Endothelial cell of umbilical vein (primary cell): ENCODE results near the gene APEH. TPM values are rescaled to one million over a fixed set of nuclear protein-coding genes. Genes with fewer than 3 reads are reported as not detected.

Experiments used
- BruUV-seq: library from RNA; stranded (reverse); fragments of 400-500 nt; replicated peaks from 2 replicates; lab custom pipeline; 2021; lab: Mats Ljungman, UMichigan
- CTCF ChIA-PET: fragments of 300-600, 350-600 bp; sonication (Branson Sonifier 250); formaldehyde crosslinking; loops from one replicate; lab custom pipeline; 2021; ENCODE audit warnings: antibody characterized with exemption, inconsistent platforms; lab: Charles Lee
- POLR2A ChIA-PET: fragments of 300-600, 350-600 bp; sonication (Branson Sonifier 250); formaldehyde crosslinking; loops from one replicate; lab custom pipeline; 2021; ENCODE audit warnings: antibody characterized with exemption, inconsistent platforms; lab: Charles Lee
- DNase-seq: peaks from one replicate; pipeline ENCODE4 v3.0.0-alpha.2; 2011; ENCODE audit warnings: low read depth, low spot score
- FAIRE-seq: peaks from 2 replicates; lab custom pipeline; 2011; peaks lifted over from hg19 to GRCh38; lab: Jason Lieb, UNC
- H2AFZ ChIP-seq: 2 replicates; pipeline ENCODE4 v1.6.0; 2012; ENCODE audit warnings: low read depth, low read length, control low read depth, inconsistent platforms
- H3K27ac ChIP-seq: 2 replicates; pipeline ENCODE4 v1.5.1; 2011; ENCODE audit warnings: low read depth, mild to moderate bottlenecking, control low read depth, low read length, moderate library complexity; ENCODE audit not compliant: insufficient read depth
- H3K27me3 ChIP-seq, 2 experiments: 2 replicates each; pipeline versions ENCODE4 v1.6.0 to v1.6.1; 2011; ENCODE audit warnings: low read length in 2 of 2, mixed read lengths in 1 of 2; ENCODE audit not compliant: control insufficient read depth in 2 of 2, insufficient read depth in 2 of 2
- H3K36me3 ChIP-seq, 2 experiments: 2 replicates in 1 of 2; 3 replicates in 1 of 2; pipeline ENCODE4 v1.5.1; 2011; ENCODE audit warnings: low read length in 2 of 2, mild to moderate bottlenecking in 1 of 2, moderate library complexity in 1 of 2; ENCODE audit not compliant: control insufficient read depth in 2 of 2, insufficient read depth in 2 of 2; ENCODE audit errors: extremely low read depth in 1 of 2
- H3K4me1 ChIP-seq: 3 replicates; pipeline ENCODE4 v1.5.1; 2011; ENCODE audit warnings: mild to moderate bottlenecking, low read length; ENCODE audit not compliant: control insufficient read depth, insufficient read depth; ENCODE audit errors: extremely low read depth
- H3K4me2 ChIP-seq: 2 replicates; pipeline ENCODE4 v1.6.1; 2011; ENCODE audit warnings: low read length, control low read depth, mixed read lengths; ENCODE audit not compliant: insufficient read depth
- H3K4me3 ChIP-seq, 3 experiments: fragments of 200-600 bp in 1 of 3; sonication (generic), shearing (Covaris generic) in 1 of 3; replicated peaks in 1 of 3; 2 replicates each; pipeline ENCODE4 v1.5.1; 2011 to 2016; ENCODE audit warnings: control low read depth in 3 of 3, low read length in 3 of 3, mild to moderate bottlenecking in 2 of 3, inconsistent platforms in 1 of 3, low read depth in 1 of 3, moderate library complexity in 1 of 3; ENCODE audit not compliant: insufficient read depth in 1 of 3
- H3K79me2 ChIP-seq: 2 replicates; pipeline ENCODE4 v1.6.0; 2012; ENCODE audit warnings: low read length, inconsistent platforms; ENCODE audit not compliant: control insufficient read depth, insufficient read depth
- H3K9ac ChIP-seq: replicated peaks from 2 replicates; pipeline ENCODE3; 2011; ENCODE audit warnings: low read length, control low read depth; ENCODE audit not compliant: insufficient read depth; ENCODE audit errors: extremely low read depth
- H3K9me1 ChIP-seq: replicated peaks from 3 replicates; pipeline ENCODE4 v1.6.0; 2011; ENCODE audit warnings: mild to moderate bottlenecking, low read length; ENCODE audit not compliant: control insufficient read depth, insufficient read depth; ENCODE audit errors: extremely low read depth
- H3K9me3 ChIP-seq: replicated peaks from 2 replicates; pipeline ENCODE4 v1.5.1; 2012; ENCODE audit warnings: low read length, inconsistent platforms; ENCODE audit not compliant: control insufficient read depth, insufficient read depth
- H4K20me1 ChIP-seq: replicated peaks from 2 replicates; pipeline ENCODE3; 2011; ENCODE audit warnings: mild to moderate bottlenecking, low read length; ENCODE audit not compliant: control insufficient read depth, insufficient read depth; ENCODE audit errors: extremely low read depth
- EZH2 ChIP-seq: IDR thresholded peaks from 2 replicates; pipeline ENCODE4 v1.6.1; 2012; ENCODE audit warnings: borderline replicate concordance, low read depth, mild to moderate bottlenecking, moderate library complexity, low read length, inconsistent platforms; ENCODE audit not compliant: severe bottlenecking
- FOS ChIP-seq: IDR thresholded peaks from 2 replicates; pipeline ENCODE4 v1.6.1; 2011; ENCODE audit warnings: mild to moderate bottlenecking, low read length, moderate library complexity, borderline replicate concordance; ENCODE audit not compliant: insufficient read depth
- GATA2 ChIP-seq: IDR thresholded peaks from 2 replicates; pipeline ENCODE4 v1.7.0; 2011; ENCODE audit warnings: low read depth, mild to moderate bottlenecking, moderate library complexity, mixed read lengths, low read length; ENCODE audit not compliant: insufficient read length, insufficient read depth
- JUN ChIP-seq: IDR thresholded peaks from 2 replicates; pipeline ENCODE4 v1.6.1; 2011; ENCODE audit warnings: borderline replicate concordance, low read depth; ENCODE audit not compliant: insufficient read length, insufficient read depth
- MYC ChIP-seq: IDR thresholded peaks from one replicate; pipeline ENCODE4 v1.6.1; 2011; ENCODE audit warnings: mild to moderate bottlenecking, low read depth, low read length
- POLR2A ChIP-seq: IDR thresholded peaks from 2 replicates; pipeline ENCODE4 v1.6.1; 2012; ENCODE audit warnings: low read depth, mild to moderate bottlenecking, control low read depth, low read length
- POLR2AphosphoS5 ChIP-seq: IDR thresholded peaks from 2 replicates; pipeline ENCODE4 v1.6.1; 2012; ENCODE audit warnings: low read depth, mild to moderate bottlenecking, control low read depth, low read length, moderate library complexity; ENCODE audit not compliant: insufficient read depth
- dilution Hi-C: fragments of 300-500 bp; cut with MboI; formaldehyde crosslinking; loops from one replicate; pipeline ENCODE4 v1.15.0; 2019; ENCODE audit warnings: low sequenced_read_pairs; ENCODE audit not compliant: extremely low pct_ligation_motif_present
- intact Hi-C: fragments of 100-400 bp; cut with micrococcal nuclease; formaldehyde crosslinking; loops from one replicate; pipeline ENCODE4 v1.10.0; 2022
- polyA plus RNA-seq, 4 experiments: library from polyadenylated mRNA; depleted of rRNA in 3 of 4; stranded (reverse) in 3 of 4; unstranded in 1 of 4; fragments of >200 nt; gene quantifications; 2 replicates each; pipeline versions ENCODE4 v1.2.1 to v1.2.3, GENCODE V29; 2011 to 2012; ENCODE audit warnings: missing spikeins in 1 of 4
- total RNA-seq: library from RNA; stranded (reverse); gene quantifications from 2 replicates; pipeline ENCODE4 v1.2.3, GENCODE V29; 2021
- TF ChIP-seq, protein P1 (sequence below), 2 donors: IDR thresholded peaks; 1 replicate in 1 of 2; 2 replicates in 1 of 2; pipeline ENCODE4 v1.5.1; 2011; ENCODE audit warnings: low read length in 2 of 2, mild to moderate bottlenecking in 2 of 2, moderate library complexity in 2 of 2, control low read depth in 1 of 2, inconsistent platforms in 1 of 2, low read depth in 1 of 2; ENCODE audit not compliant: insufficient read depth in 1 of 2; ENCODE audit errors: extremely low read depth in 1 of 2
- TF ChIP-seq, protein P2 (sequence below): IDR thresholded peaks from 2 replicates; pipeline ENCODE4 v1.6.1; 2011; ENCODE audit not compliant: insufficient read depth, insufficient read length

APEH gene
- total and polyA plus RNA-seq, 2 donors (not counting 3 experiments of a cell fraction or from before 2014, with no cell fraction given) = 68.2 to 74.3 TPM

DNA sequence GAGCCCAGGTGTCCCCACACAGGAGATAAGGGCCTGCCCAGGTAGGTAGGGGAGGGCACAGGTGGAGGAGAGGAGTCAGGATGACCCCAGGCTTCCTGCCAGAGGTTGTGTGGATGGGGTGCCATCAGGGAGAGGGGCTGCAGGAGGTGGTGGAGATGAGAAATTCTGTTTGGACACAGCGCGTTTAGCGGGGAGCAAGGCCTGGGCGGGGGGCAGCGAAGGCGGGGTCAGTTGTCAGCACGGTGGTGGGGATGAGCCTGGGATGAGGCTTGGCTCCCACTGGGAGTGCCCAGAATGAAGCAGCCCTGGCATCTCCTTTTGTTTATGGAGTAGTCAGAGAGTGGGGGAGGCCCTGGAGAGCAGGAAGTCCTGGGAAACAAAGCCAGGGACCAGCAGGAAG lies 29.8 kb downstream of the APEH start:
- peaks cover 5% of the 10 kb centered on the region for H3K4me1 ChIP-seq
- TF ChIP-seq, protein P1, sequence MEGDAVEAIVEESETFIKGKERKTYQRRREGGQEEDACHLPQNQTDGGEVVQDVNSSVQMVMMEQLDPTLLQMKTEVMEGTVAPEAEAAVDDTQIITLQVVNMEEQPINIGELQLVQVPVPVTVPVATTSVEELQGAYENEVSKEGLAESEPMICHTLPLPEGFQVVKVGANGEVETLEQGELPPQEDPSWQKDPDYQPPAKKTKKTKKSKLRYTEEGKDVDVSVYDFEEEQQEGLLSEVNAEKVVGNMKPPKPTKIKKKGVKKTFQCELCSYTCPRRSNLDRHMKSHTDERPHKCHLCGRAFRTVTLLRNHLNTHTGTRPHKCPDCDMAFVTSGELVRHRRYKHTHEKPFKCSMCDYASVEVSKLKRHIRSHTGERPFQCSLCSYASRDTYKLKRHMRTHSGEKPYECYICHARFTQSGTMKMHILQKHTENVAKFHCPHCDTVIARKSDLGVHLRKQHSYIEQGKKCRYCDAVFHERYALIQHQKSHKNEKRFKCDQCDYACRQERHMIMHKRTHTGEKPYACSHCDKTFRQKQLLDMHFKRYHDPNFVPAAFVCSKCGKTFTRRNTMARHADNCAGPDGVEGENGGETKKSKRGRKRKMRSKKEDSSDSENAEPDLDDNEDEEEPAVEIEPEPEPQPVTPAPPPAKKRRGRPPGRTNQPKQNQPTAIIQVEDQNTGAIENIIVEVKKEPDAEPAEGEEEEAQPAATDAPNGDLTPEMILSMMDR (IDR thresholded peaks at IDR 0.05; ENCODE audit: extremely low read depth in 1 of 2, insufficient read depth in 1 of 2, low read depth in 1 of 2, low read length in 2 of 2) = no peak
- TF ChIP-seq POLR2AphosphoS5 = no peak
- TF ChIP-seq, protein P2, sequence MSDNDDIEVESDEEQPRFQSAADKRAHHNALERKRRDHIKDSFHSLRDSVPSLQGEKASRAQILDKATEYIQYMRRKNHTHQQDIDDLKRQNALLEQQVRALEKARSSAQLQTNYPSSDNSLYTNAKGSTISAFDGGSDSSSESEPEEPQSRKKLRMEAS = no peak
- TF ChIP-seq GATA2 = no peak
- TF ChIP-seq POLR2A = no peak
- TF ChIP-seq JUN = no peak
- TF ChIP-seq MYC = no peak
- no peak for TF ChIP-seq EZH2
- TF ChIP-seq FOS = no peak
- H4K20me1 ChIP-seq = no peaks in the 10 kb centered on the region
- H3K36me3 ChIP-seq = peaks cover 0 to 19% of the 10 kb centered on the region in 2 experiments
- ChIA-PET CTCF (interaction anchor here (0.7 to 3.8 kb wide), 8 partner anchors 14 to 385 kb away, joined by 3 to 27 read pairs (median 7); partner anchors contain the start of genes INKA1 and RBM5), POLR2A (no interaction called here)
- H3K4me2 ChIP-seq = no peak overlapping the region
- intact Hi-C loops = loop anchor here (1.0 to 5.0 kb wide), 3 partner anchors 98 to 202 kb away; partner anchors contain the start of gene INKA1
- no TSS peak for BruUV-seq
- no peaks in the 10 kb centered on the region for H3K27me3 ChIP-seq
- no peaks in the 10 kb centered on the region for H3K9me1 ChIP-seq
- no peak overlapping the region for H3K27ac ChIP-seq
- DNase-seq (no peak), FAIRE-seq (no peak)
- H2AFZ ChIP-seq = no peak overlapping the region
- H3K9ac ChIP-seq = no peak overlapping the region
- dilution Hi-C loops = no loop called here
- H3K79me2 ChIP-seq = no peaks in the 10 kb centered on the region
- H3K4me3 ChIP-seq = no peak overlapping the region
- no peaks in the 10 kb centered on the region for H3K9me3 ChIP-seq
